GM12878 (cell line): Measurements from ENCODE around the gene FMO3.

ENCODE experiments used
- CREB1 ChIP-seq: IDR thresholded peaks from 2 replicates; pipeline ENCODE4 v1.6.1; 2012; ENCODE audit warnings: low read depth, mild to moderate bottlenecking, inconsistent platforms
- CTCF ChIP-seq, 3 experiments: IDR thresholded peaks in 2 of 3; conservative IDR thresholded peaks in 1 of 3; 2 replicates each; pipeline ENCODE4 v1.5.1; 2011; ENCODE audit warnings: low read depth in 3 of 3, low read length in 3 of 3, mild to moderate bottlenecking in 3 of 3, control low read depth in 2 of 3, moderate library complexity in 2 of 3, inconsistent platforms in 1 of 3, mixed read lengths in 1 of 3; ENCODE audit not compliant: control insufficient read depth in 2 of 3, insufficient read depth in 1 of 3; ENCODE audit errors: extremely low read depth in 1 of 3
- FOXM1 ChIP-seq: IDR thresholded peaks from 2 replicates; pipeline ENCODE4 v1.6.1; 2012; ENCODE audit warnings: low read depth, mild to moderate bottlenecking, inconsistent platforms, low read length, moderate library complexity
- ZBTB40 ChIP-seq: fragments of 450-650 bp; IDR thresholded peaks from 2 replicates; pipeline ENCODE4 v1.6.1; 2016; ENCODE audit warnings: mild to moderate bottlenecking, moderate library complexity, borderline replicate concordance

- TF ChIP-seq FOXM1 (no peak), CTCF (IDR thresholded peaks at IDR 0.05 in 2 of 3, conservative IDR thresholded peaks at IDR 0.05 in 1 of 3; ENCODE audit: control insufficient read depth in 2 of 3, extremely low read depth in 1 of 3, insufficient read depth in 1 of 3, low read depth in 3 of 3, low read length in 3 of 3) (no peak), ZBTB40 (no peak), CREB1 (no peak)
These were observed 17.3 kb downstream of the FMO3 start for GRCh38 chr1:171107969-171108368.
